GM19193 (cell line): ENCODE measurements around the gene ADAM20.

Source experiments
- POLR2A ChIP-seq: IDR thresholded peaks from 4 replicates; pipeline ENCODE4 v1.6.1; 2011; ENCODE audit not compliant: insufficient read depth, insufficient read length; ENCODE audit errors: extremely low read depth

ADAM20 gene

DNA sequence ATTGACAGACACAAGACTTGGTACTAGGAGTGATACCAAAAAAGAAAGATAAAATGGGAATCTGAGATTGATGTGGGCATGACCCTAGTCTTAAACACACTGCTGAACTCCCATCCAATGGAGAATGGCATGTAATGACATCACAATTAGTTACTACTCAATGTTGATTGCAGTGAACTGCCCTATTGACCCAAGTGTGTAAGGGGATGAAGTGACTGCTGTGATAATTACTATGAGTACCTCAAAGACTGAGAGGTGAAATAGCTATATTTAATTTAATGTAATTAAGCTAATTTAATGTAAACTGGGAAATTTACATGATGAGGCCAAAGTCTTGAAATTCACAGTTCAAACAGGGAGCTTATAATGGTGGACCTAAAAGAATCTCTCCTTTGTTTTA is at the start of gene ADAM20:
Gene ADAM20 (minus strand): TSS at position 101 of the 400 bp plus-strand sequence. CDS start 10,247 bp downstream, outside the sequence.
- TF ChIP-seq POLR2A = no peak

DNA sequence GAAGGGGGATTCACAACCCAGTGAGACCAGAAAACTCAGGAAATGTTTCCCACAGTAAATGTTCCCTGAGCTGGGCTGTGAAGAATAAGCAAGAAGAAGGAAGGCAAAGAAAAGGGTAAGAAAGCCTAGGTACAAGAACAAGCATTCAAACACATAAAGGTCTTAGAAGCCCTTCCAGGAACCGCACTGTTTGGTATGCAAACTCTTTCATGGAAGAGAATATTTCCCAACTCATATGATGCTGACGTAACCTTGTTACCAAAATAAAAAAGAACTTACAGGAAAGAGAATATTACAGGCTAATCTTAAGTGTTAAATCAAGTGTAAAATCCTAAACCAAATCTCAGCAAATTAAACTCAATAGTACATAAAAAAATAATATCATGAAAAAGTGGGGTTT is 42.1 kb upstream of the ADAM20 start:
- TF ChIP-seq POLR2A = no peak

DNA sequence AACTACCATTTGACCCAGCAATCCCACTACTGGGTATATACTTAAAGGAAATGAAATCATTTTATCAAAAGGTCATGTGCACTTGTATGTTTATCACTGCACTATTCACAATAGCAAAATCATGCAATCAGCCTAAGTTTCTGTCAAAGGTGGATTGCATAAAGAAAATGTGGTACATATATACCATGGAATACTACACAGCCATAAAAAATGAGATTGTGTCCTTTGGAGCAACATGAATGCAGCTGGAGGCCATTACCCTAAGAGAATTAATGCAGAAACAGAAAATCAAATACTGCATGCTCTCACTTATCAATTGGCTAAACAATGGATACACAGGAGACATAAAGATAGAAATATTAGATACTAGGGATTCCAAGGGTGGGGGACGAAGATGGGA is 38.2 kb upstream of the ADAM20 start:
- no peak for TF ChIP-seq POLR2A

DNA sequence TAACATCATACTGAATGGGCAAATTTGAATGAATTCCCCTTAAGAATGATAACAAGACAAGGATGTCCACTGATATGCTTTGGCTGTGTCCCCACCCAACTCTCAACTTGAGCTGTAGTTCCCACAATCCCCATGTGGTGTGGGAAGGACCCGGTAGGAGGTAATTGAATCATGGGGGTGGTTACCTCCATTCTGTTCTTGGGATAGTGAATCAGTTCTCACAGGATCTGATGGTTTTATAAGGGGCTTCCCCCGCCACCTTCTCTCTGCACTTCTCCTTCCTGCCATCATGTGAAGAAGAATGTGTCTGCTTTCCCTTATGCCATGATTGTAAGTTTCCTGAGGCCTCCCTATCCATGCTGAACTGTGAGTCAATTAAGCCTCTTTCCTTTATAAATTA is 36.3 kb upstream of the ADAM20 start:
- no peak for TF ChIP-seq POLR2A

DNA sequence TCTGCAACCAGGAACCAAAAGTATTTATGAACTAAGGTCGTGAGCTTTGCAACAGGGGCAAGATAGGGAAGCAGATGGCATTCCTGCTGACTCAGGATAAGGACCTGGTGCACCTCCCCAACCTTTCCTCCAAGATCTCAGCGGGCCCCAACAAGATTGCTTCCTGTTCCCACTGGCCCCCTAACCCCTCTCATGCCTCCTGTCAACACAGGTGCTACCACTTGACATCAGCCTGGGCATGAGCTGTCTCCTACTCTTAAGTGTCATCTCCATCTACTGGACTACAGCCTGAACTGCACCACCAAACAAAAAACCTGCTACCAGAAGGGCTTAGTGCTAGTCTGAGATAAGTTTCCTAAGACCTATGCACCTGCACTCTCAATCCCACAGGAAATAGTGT is 33.0 kb upstream of the ADAM20 start:
- no peak for TF ChIP-seq POLR2A

DNA sequence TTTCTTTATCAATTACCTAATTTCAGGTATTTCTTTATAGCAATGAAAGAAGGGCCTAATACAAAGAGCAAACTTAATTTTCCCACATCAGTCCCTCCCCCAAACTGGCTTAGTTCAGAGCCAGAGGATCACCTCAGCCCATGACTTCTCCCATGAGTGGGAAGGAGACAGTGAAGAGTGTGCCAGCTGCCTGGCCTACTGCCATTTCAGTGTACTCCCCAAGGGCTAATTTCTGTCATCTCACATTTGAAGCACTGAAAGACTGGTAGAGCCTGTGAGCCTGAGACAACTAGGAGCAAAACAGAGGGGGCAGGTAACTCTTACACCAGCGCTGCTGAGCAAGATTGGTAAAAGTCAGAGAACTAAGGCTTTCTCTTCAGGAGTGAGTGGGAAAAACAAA is 29.1 kb upstream of the ADAM20 start:
- TF ChIP-seq POLR2A = no peak

DNA sequence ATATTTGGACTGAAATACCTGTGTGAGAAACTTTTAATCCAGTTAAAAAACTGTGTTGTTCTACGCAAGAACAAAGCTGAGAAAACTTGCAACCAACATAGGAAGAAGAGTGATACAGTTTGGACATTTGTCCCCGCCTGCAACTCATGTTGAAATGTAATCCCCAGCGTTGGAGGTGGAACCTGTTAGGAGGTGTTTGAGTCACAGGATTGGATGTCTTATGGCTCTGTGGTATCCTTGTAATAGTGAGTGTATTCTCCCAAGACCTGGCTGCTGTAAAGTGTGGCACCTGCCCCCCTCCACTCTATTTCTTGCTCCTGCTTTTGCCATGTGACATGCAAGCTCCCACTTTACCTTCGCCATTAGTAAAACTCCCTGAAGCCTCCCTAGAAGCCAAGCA is 28.6 kb upstream of the ADAM20 start:
- TF ChIP-seq POLR2A = no peak

DNA sequence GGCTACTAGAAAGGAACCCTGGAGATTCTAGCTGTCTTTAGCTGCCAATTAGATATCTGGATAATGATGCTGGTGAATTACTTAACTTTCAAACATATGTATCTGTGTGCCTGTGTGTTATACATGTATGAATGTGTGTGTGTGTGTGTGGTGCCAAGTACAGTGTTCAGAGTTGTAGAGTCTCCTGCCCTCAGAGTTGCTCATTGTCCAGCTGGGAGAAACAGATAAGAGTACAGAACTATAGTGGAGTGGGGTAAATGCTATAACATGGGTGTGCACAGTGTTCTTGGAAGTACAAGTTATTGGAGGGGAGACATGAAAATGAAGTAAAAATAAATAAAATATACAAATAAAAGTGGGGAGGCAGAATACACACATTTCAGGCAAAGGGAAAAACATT is 23.6 kb upstream of the ADAM20 start:
- no peak for TF ChIP-seq POLR2A

DNA sequence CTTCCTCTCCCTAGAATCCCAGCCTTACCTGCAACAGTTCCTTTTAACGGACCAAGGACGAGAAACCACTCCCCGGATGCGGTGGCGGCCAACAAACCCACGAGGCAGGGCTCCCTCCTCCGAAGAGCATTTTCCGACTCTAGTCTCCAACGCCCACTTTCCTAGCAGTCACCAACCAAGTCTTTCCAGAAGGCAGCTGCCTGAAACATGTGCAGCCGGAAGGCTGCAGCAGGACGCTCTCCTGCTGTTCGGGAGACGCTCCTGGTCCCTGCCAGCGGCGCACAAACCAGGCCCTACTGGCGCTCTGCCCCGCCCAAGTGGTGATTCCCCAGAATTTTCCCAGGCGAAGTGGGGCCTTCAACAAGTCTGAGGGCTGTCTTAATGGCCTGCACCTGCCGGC is 21.1 kb upstream of the ADAM20 start:
- TF ChIP-seq POLR2A = no peak

DNA sequence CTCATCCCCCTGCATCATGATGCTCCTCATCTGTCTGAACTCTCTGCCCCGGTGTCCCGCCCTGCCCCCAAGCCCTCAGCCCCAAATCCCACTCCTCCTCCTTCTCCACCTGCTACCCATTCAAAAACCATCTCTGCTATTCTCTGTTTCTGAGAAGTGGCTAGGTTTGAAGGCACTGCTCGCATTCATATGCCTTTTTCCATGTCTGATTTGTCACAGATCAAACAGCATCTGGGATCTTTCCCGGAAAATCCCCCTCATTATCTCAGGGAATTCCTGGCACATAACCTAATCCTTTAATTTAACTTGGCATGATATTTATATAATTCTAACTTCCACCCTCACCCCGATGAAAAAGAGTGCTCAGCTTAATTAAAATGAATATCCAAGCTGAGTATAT is 3.3 kb upstream of the ADAM20 start:
- TF ChIP-seq POLR2A = no peak

DNA sequence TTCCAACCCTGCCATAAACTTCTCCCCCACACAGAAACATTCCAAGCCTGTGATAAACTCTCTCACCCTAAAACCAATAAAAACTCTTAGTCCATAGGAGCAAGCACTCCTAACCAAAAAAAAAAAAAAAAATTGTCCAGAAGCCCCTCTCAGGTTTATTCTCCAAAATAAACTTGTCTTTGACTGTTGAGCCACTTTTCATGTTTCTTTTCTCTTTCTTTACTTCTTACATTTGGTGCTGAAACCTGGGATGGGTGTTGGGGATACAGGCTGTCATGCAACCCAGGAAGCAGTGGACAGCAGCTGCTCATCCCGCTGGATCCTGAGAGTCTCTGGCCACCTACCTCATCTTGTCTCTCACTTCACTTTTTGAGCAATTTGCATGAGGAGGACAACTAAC is 2.0 kb upstream of the ADAM20 start:
- no peak for TF ChIP-seq POLR2A

DNA sequence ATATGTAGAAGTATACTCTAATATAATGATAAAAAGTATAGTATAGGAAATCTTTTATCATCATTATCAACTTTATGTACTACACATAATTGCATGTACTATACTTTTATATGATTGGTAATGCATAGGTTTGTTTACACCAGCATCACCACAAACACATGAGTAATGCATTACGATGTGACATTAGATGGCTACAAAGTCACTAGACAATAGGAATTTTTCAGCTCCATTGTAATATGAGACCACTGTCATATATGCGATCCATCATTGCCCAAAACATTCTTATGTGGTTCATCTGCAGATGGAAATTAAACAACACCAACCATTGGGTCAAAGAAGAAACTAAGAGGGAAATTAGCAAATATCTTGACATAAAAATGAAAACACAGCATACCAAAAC is 4.4 kb downstream of the ADAM20 start:
- TF ChIP-seq POLR2A = no peak

DNA sequence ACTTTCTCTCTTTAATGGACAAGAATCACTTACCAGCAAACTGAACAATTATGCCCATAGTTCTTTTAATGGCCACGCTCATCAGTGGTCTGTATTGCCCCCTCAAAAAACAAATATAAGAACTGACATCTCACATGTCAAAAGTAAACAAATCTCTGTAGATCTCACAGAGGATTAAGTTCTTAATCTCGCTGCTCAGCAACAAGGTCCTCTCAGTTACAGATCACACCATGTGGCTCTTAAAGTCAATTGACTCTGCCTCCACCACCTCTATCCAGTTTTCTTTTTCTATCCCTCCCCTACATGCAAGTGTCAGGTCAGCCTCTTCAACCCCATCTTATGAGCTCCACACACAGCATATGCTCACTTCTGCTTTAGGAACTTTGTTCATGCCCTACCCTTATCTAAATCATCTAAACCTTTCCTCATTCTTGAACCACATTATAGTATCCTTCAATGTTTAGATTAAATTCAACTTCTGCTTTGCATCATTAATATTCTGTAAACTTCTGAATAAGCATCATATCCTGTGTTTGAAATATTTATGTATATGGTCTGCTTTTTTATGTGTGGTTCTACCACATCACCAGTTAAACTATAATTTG is 7.2 kb downstream of the ADAM20 start:
- TF ChIP-seq POLR2A = no peak

DNA sequence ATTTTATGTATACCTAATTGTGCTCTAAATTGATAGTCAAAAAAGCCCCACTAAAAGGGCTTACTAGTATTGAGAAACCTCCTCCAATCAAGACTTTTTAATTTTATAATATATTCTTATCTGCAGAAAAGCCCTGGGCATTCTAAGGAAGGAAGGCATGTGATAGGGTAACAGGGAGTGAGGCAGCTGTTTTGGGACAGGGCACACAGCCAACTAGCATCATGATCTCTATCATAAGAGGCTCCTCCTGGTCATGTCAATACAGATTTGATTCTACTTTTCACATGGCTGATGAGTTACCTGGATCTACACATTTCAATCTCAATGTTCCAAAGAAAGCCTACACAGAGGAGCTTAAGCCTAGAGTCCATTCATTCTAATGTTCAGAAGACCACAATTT is 9.1 kb downstream of the ADAM20 start:
- no peak for TF ChIP-seq POLR2A

DNA sequence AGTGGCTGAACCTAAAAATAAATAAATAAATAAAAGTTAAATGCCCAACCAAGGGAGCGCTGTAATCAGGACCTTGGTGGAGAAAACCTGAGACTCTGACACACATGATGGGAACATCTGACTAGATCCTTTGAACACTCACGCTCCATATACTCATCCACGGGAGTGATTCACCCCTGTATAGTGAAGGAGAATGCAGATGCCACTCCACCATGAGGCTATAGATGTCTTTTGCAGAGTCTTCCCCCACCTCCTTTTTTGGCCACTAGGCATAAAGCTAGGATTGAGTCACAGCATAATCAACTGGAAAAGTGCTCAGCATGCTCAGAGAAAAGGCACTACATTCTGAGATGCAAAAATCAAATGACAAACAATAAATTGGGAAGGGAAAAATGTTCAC is 19.0 kb downstream of the ADAM20 start:
- TF ChIP-seq POLR2A = no peak

DNA sequence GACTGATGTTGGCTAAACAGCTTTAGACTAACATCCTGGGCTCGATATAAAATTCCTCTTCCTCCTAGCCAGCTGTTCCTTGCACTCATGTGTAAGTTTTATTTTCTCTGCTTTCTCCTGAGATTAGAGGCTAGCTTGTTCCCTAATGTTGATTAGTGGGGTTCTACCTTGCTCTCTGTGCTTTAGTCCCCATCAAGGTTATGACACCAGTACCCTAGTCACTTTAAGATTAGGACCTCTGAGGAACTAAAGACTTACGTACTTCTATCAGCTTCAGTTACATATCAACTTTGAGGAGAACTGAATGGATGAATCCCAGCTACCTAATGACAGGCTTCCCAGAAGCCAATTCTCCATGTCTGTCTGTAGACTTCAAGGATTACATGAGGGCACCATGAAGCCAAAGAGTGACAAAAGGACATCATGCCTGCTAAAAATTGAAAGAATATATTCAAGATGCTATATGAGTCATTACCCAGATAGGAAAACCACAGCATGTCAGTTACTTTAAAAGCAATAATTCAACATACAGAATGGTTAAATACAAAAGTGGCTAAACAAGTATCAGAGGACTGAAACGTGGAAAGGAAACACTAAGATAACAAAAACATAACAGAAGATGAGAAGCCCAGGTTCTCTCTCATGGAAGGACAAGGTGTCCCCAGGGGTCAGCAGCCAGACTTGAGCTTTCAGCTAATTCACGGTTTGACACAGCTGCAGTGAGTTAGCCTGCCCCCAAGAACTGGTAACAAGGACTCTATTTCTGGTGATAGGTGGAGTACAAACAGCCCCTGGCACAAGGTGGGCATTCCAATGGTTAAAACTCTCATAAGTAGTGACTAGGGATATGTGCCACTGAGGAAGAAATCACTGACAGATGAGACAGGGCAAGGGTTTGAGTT is 20.4 kb downstream of the ADAM20 start:
- no peak for TF ChIP-seq POLR2A
